Heart right ventricle (tissue), 16 donors: ENCODE measurements around the gene FGGY. TPM values are rescaled to one million over a fixed set of nuclear protein-coding genes. Genes with fewer than 3 reads are reported as not detected.
A peak's percentile ranks its signal among the peaks of the same experiment; 100 is the strongest.

Experiments
- ATAC-seq, 8 donors: fragments of 200-7000 bp; cut with Tn5 transposase; one replicate each; pipeline ENCODE4 v1.9.1; 2020; ENCODE audit warnings: mild to moderate bottlenecking in 8 of 8, moderate library complexity in 8 of 8, moderate number of reproducible peaks in 1 of 8
- DNase-seq, 2 donors: peaks; one replicate each; pipeline ENCODE4 v3.0.0-alpha.2; 2020
- H3K27ac ChIP-seq, 10 donors: fragments of 200-600 bp; sonication (generic) in 2 of 10; one replicate each; pipeline versions ENCODE4 v1.5.0 to v1.8.0; 2020 to 2022; ENCODE audit warnings: mild to moderate bottlenecking in 3 of 10
- H3K27me3 ChIP-seq, 7 donors: fragments of 200-600 bp; one replicate each; pipeline ENCODE4 v1.8.0; 2021 to 2022; ENCODE audit warnings: mild to moderate bottlenecking in 2 of 7
- H3K36me3 ChIP-seq, 9 donors: fragments of 200-600 bp; sonication (generic) in 1 of 9; one replicate each; pipeline versions ENCODE4 v1.5.0 to v1.8.0; 2020 to 2022; ENCODE audit warnings: mild to moderate bottlenecking in 2 of 9
- H3K4me1 ChIP-seq, 9 donors: fragments of 200-600 bp; sonication (generic) in 1 of 9; one replicate each; pipeline versions ENCODE4 v1.5.0 to v1.8.0; 2020 to 2022; ENCODE audit warnings: mild to moderate bottlenecking in 4 of 9
- H3K4me3 ChIP-seq, 10 donors: fragments of 200-600 bp; sonication (generic) in 2 of 10; one replicate each; pipeline versions ENCODE4 v1.5.0 to v1.8.0; 2020 to 2022; ENCODE audit warnings: mild to moderate bottlenecking in 7 of 10, moderate library complexity in 2 of 10
- H3K9me3 ChIP-seq, 11 donors: fragments of 200-600 bp in 10 of 11; sonication (generic) in 2 of 11; one replicate each; pipeline versions ENCODE4 v1.5.0 to v1.8.0; 2013 to 2022; ENCODE audit warnings: mild to moderate bottlenecking in 2 of 11, control low read depth in 1 of 11, moderate library complexity in 1 of 11
- WGBS, 2 donors: extraction: QIAGEN DNeasy Blood & Tissue Kit; methylation state at CpG; one replicate each; pipeline ENCODE4 v1.1.7; 2013; ENCODE audit warnings: inconsistent platforms in 1 of 2; 5-methylcytosine and 5-hydroxymethylcytosine counted together
- intact Hi-C, 10 donors: fragments of 100-400 bp; cut with DNase I; formaldehyde crosslinking; loops; one replicate each; pipeline versions ENCODE4 v1.11.1 to v1.14.2; 2022
- polyA plus RNA-seq, 2 donors: library from polyadenylated mRNA; stranded (reverse); fragments of 200-250 nt; gene quantifications; one replicate each; pipeline ENCODE4 v1.2.3, GENCODE V29; 2013
- total RNA-seq, 10 donors: library from RNA; stranded (reverse); fragmentation: NEBNext Ultra II Directional in 3 of 10; extraction: Animal tissue kit (Norgen Biotek cat#: 25700) in 3 of 10; gene quantifications; one replicate each; pipeline versions ENCODE4 v1.2.1 to v1.2.4, GENCODE V29; 2021 to 2023
- TF ChIP-seq, protein P1 (sequence below), 9 donors: fragments of 200-600 bp; sonication (generic) in 2 of 9; IDR thresholded peaks; one replicate each; pipeline versions ENCODE4 v1.5.0 to v1.8.0; 2021 to 2022; ENCODE audit warnings: antibody characterized with exemption in 9 of 9, mild to moderate bottlenecking in 5 of 9, moderate library complexity in 1 of 9
- donor health status: Arrhythmogenic right ventricular cardiomyopathy.
- donor health status: ischemic (EF 13 %, LVEDD 7.1; RV severe dilation, severe dysfunction).
- donor health status: healthy with polysubstance abuse.
- donor health status: DM: no; HTN: yes; CAD: no.
- donor health status: DM: no; HTN: no; CAD: no.
- donor health status: ischemic (EF 25% LVEDD 6.9; RV normal size, moderate dysfunction).
- donor health status: ischemic (EF 25% LVEDD 5.7; RV mildly dilated, moderate dysfunction).
- donor health status: healthy.
- donor health status: DM: yes; HTN: yes; CAD: no.
- donor health status: Ischemic cardiomyopathy.
- donor health status: ischemic (EF 35%, LVEDD 5.7; RV mildly dilated, moderate dysfunction).
- donor health status: nonischemic (EF 11% LVEDD 7.7; RV severe dilation, severe dysfunction).
- donor health status: DM: yes; HTN: yes; CAD: no.
- donor health status: PGD.
- donor health status: ischemic (EF 29% LVEDD 5.4; RV normal size, mild dysfunction).
- donor health status: nonischemic (EF 23%, LVEDD 6.1; RV moderate dilation, normal function).

FGGY gene
- total and polyA plus RNA-seq, 12 donors, result 3.1 to 51.8 (median 34.7) TPM

DNA sequence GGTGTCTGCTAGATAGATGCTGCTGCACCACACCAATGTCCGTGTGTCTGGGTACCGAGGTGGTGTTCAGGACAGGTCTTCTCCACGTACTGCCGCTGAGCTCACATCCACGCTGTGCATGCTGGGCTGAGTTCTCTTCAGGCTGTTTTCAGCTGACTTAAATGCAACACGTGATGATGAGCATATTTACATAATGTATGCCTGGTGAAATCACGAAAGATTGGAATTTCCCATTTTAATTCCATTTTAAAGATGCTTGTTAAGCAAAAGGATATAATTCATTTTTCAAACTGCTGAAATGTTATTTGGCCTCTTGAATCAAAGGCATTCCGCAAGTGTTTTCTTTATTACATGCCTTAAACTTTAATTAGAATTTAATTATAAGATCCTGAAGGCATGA, 107.9 kb downstream of the FGGY start:
- peaks cover 0 to 10% (median 0%) of the 10 kb centered on the region in 9 donors for H3K4me1 ChIP-seq
- 92 to 95% methylated on average over 8 of the region's 8 CpGs for WGBS, 2 donors
- intact Hi-C loops, result no loop called here
- no peaks in the 10 kb centered on the region for H3K27me3 ChIP-seq
- peaks cover 0 to 7% (median 0%) of the 10 kb centered on the region in 11 donors for H3K9me3 ChIP-seq
- ATAC-seq (no peak), DNase-seq (no peak)
- no peaks in the 10 kb centered on the region for H3K36me3 ChIP-seq
- no peak overlapping the region for H3K4me3 ChIP-seq
- TF ChIP-seq, protein P1, sequence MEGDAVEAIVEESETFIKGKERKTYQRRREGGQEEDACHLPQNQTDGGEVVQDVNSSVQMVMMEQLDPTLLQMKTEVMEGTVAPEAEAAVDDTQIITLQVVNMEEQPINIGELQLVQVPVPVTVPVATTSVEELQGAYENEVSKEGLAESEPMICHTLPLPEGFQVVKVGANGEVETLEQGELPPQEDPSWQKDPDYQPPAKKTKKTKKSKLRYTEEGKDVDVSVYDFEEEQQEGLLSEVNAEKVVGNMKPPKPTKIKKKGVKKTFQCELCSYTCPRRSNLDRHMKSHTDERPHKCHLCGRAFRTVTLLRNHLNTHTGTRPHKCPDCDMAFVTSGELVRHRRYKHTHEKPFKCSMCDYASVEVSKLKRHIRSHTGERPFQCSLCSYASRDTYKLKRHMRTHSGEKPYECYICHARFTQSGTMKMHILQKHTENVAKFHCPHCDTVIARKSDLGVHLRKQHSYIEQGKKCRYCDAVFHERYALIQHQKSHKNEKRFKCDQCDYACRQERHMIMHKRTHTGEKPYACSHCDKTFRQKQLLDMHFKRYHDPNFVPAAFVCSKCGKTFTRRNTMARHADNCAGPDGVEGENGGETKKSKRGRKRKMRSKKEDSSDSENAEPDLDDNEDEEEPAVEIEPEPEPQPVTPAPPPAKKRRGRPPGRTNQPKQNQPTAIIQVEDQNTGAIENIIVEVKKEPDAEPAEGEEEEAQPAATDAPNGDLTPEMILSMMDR (IDR thresholded peaks at IDR 0.05), result no peak
- no peak overlapping the region for H3K27ac ChIP-seq

DNA sequence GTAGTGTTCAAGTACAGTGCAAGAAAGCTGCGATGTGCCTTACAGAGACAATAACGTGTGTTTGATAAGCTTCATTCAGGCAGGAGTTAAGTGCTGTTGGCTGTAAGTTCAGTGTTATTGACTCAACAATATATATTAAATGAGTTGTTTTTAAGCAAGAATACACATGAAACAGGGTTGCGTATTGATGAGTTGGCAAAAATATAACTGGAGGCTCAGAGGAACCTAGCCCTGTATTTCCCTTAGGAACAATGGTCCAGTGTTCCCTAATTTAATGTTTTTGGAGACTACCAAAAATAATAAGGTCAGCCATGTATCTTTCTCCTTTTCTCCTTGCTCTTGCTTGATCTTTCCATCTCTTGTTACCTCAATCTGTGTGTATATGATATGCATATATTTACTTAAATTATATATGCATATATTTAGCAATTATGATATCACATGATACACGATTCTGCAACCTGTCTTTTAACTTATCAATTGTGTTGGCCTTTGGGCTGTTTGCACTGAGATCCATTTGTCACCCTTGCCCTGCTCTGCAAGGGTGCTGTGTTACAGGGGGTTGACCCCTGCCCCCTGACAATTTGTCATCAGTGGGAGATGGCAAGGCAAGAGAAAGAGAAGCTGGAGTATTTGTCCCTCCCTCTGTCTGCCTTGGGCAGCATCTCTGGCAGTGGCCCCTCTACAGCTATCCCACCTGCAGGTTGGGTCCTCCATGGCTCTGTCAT, 109.7 kb downstream of the FGGY start:
- peaks cover 0 to 7% (median 0%) of the 10 kb centered on the region in 11 donors for H3K9me3 ChIP-seq
- no peak overlapping the region for H3K27ac ChIP-seq
- H3K4me1 ChIP-seq, result peaks cover 0 to 10% (median 0%) of the 10 kb centered on the region in 9 donors
- intact Hi-C loops, result no loop called here
- no peak overlapping the region for H3K4me3 ChIP-seq
- TF ChIP-seq, protein P1 (IDR thresholded peaks at IDR 0.05), result no peak
- WGBS, 2 donors, result 97 to 98% methylated on average over 4 of the region's 4 CpGs
- no peaks in the 10 kb centered on the region for H3K36me3 ChIP-seq
- ATAC-seq, result no peak
- H3K27me3 ChIP-seq, result no peaks in the 10 kb centered on the region
- DNase-seq, result no peak

DNA sequence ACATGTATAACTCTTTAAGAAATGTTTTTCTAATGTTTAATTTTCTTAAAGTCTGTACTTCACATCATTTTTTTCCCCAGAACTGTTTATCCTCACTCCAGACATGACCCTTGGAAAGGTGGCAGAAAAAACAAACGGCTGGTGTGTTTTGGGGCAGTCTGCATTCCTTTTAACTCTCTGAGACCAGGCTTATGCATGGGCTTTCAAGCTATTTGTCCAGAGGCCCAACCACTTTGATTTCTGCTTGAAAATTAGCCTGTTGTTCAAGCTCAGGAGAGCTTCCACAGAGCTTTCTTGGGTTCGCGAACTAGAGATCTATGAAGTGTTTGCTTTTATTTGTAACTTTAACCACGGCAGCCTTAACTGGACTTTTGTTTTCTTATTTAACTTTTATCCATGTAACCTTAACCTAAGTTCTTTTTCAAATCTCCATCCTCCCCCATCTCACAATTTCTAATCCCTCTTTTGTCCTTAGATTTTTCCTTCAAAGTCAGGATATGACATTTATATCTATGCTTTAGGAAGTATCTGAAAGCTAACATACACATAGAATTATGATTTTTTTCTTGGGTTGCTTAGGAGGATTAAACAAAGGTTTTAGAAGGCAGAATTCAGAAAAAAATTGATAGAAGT, 111.8 kb downstream of the FGGY start:
- H3K9me3 ChIP-seq, result peaks cover 0 to 7% (median 0%) of the 10 kb centered on the region in 11 donors
- TF ChIP-seq, protein P1 (IDR thresholded peaks at IDR 0.05), result no peak
- H3K27ac ChIP-seq, result peak overlapping the region in 3 of 10 donors; percentile 2 to 32 (median 23)
- H3K4me1 ChIP-seq, result peaks cover 0 to 10% (median 3%) of the 10 kb centered on the region in 9 donors
- ATAC-seq (no peak), DNase-seq (no peak)
- 77% methylated on average over 4 of the region's 4 CpGs for WGBS, 2 donors
- H3K27me3 ChIP-seq, result no peaks in the 10 kb centered on the region
- intact Hi-C loops, result no loop called here
- no peak overlapping the region for H3K4me3 ChIP-seq
- H3K36me3 ChIP-seq, result no peaks in the 10 kb centered on the region

DNA sequence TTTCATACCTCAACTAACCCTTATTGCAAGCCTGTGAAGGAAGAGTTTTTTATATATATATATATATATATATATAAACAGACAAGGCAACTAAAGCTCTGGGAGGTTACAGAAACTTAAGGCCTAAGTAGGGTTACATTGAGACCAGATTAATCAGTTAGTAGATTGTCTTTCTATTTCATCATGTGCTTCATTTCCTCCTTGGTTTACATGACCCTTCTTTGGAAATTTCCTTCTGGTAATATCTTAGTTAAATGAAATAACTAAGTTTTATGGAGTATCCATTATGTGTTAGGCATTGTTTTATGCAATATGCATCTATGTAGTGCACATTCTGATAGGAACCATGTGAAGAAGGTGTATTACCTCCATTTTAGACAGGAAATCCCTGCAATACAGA, 112.7 kb downstream of the FGGY start:
- no peaks in the 10 kb centered on the region for H3K27me3 ChIP-seq
- intact Hi-C loops, result no loop called here
- no peaks in the 10 kb centered on the region for H3K36me3 ChIP-seq
- TF ChIP-seq, protein P1 (IDR thresholded peaks at IDR 0.05), result no peak
- ATAC-seq, result no peak
- H3K4me1 ChIP-seq, result peaks cover 0 to 11% (median 3%) of the 10 kb centered on the region in 9 donors
- no peak overlapping the region for H3K27ac ChIP-seq
- H3K9me3 ChIP-seq, result peaks cover 0 to 7% (median 0%) of the 10 kb centered on the region in 11 donors
- H3K4me3 ChIP-seq, result no peak overlapping the region
- no peak for DNase-seq
